Measurements from ENCODE around the gene TYRP1.

The TYRP1 gene

GRCh38 chr9:12684974-12685373 is 8.2 kb upstream of the TYRP1 start:
- H3K4me3 ChIP-seq (replicated peaks; ENCODE audit: low read depth, low read length): no peak overlapping the region
- no peaks in the 10 kb centered on the region for H3K27me3 ChIP-seq (replicated peaks; ENCODE audit: control insufficient read depth, insufficient read depth, low read length)
- no peak for DNase-seq (ENCODE audit: extremely low read depth, insufficient read length)
- TF ChIP-seq CTCF (IDR thresholded peaks at IDR 0.05; ENCODE audit: insufficient read depth, low read length, poor library complexity, severe bottlenecking): no peak
- no peaks in the 10 kb centered on the region for H3K36me3 ChIP-seq (ENCODE audit: control insufficient read depth, insufficient read depth, low read length)

- DNase-seq (ENCODE audit: extremely low read depth, insufficient read length): no peak
- no peak overlapping the region for H3K4me3 ChIP-seq (replicated peaks; ENCODE audit: low read depth, low read length)
- no peaks in the 10 kb centered on the region for H3K27me3 ChIP-seq (replicated peaks; ENCODE audit: control insufficient read depth, insufficient read depth, low read length)
- TF ChIP-seq CTCF (IDR thresholded peaks at IDR 0.05; ENCODE audit: insufficient read depth, low read length, poor library complexity, severe bottlenecking): no peak
- H3K36me3 ChIP-seq (ENCODE audit: control insufficient read depth, insufficient read depth, low read length): no peaks in the 10 kb centered on the region
These were observed 4.0 kb upstream of the TYRP1 start for GRCh38 chr9:12689233-12689632.

GRCh38 chr9:12694013-12694412 is 828 bp downstream of the TYRP1 start:
- Histone ChIP-seq H3K36me3 (ENCODE audit: control insufficient read depth, insufficient read depth, low read length) (no peaks in the 10 kb centered on the region), H3K27me3 (replicated peaks; ENCODE audit: control insufficient read depth, insufficient read depth, low read length) (no peaks in the 10 kb centered on the region), H3K4me3 (replicated peaks; ENCODE audit: low read depth, low read length) (no peak overlapping the region)
- DNase-seq (ENCODE audit: extremely low read depth, insufficient read length): no peak
- TF ChIP-seq CTCF (IDR thresholded peaks at IDR 0.05; ENCODE audit: insufficient read depth, low read length, poor library complexity, severe bottlenecking): no peak

GRCh38 chr9:12695474-12695873 is 2.3 kb downstream of the TYRP1 start:
- no peak overlapping the region for H3K4me3 ChIP-seq (replicated peaks; ENCODE audit: low read depth, low read length)
- no peaks in the 10 kb centered on the region for H3K36me3 ChIP-seq (ENCODE audit: control insufficient read depth, insufficient read depth, low read length)
- no peaks in the 10 kb centered on the region for H3K27me3 ChIP-seq (replicated peaks; ENCODE audit: control insufficient read depth, insufficient read depth, low read length)
- no peak for TF ChIP-seq CTCF (IDR thresholded peaks at IDR 0.05; ENCODE audit: insufficient read depth, low read length, poor library complexity, severe bottlenecking)
- no peak for DNase-seq (ENCODE audit: extremely low read depth, insufficient read length)

- Histone ChIP-seq H3K4me3 (replicated peaks; ENCODE audit: low read depth, low read length) (no peak overlapping the region), H3K27me3 (replicated peaks; ENCODE audit: control insufficient read depth, insufficient read depth, low read length) (no peaks in the 10 kb centered on the region), H3K36me3 (ENCODE audit: control insufficient read depth, insufficient read depth, low read length) (no peaks in the 10 kb centered on the region)
- no peak for TF ChIP-seq CTCF (IDR thresholded peaks at IDR 0.05; ENCODE audit: insufficient read depth, low read length, poor library complexity, severe bottlenecking)
- no peak for DNase-seq (ENCODE audit: extremely low read depth, insufficient read length)
These were observed 3.9 kb downstream of the TYRP1 start for GRCh38 chr9:12696931-12697622.

GRCh38 chr9:12697719-12698118 is 4.5 kb downstream of the TYRP1 start:
- no peaks in the 10 kb centered on the region for H3K36me3 ChIP-seq (ENCODE audit: control insufficient read depth, insufficient read depth, low read length)
- no peak for DNase-seq (ENCODE audit: extremely low read depth, insufficient read length)
- TF ChIP-seq CTCF (IDR thresholded peaks at IDR 0.05; ENCODE audit: insufficient read depth, low read length, poor library complexity, severe bottlenecking): no peak
- H3K27me3 ChIP-seq (replicated peaks; ENCODE audit: control insufficient read depth, insufficient read depth, low read length): no peaks in the 10 kb centered on the region
- no peak overlapping the region for H3K4me3 ChIP-seq (replicated peaks; ENCODE audit: low read depth, low read length)
